Motor neuron (in vitro differentiated cells): ENCODE measurements around the gene TBCK. TPM values are rescaled to one million over a fixed set of nuclear protein-coding genes. Genes with fewer than 3 reads are reported as not detected.

Experiments
- ATAC-seq, 8 experiments: fragments of 200-7000 bp; cut with Tn5 transposase; replicated peaks in 6 of 8; 2 replicates each; pipeline ENCODE4 v1.8.0; 2021; ENCODE audit warnings: mild to moderate bottlenecking in 8 of 8, moderate library complexity in 8 of 8
- H3K27ac ChIP-seq, 2 donors: fragments of 250-450 bp; sonication (Bioruptor Pico); 2 replicates each; pipeline ENCODE4 v1.9.0; 2021; ENCODE audit warnings: antibody characterized with exemption in 2 of 2, mild to moderate bottlenecking in 2 of 2, moderate library complexity in 1 of 2
- H3K4me1 ChIP-seq, 2 donors: fragments of 250-450 bp; sonication (Bioruptor Pico); replicated peaks in 1 of 2; 2 replicates each; pipeline ENCODE4 v1.6.1; 2021; ENCODE audit warnings: antibody characterized with exemption in 2 of 2, mild to moderate bottlenecking in 2 of 2, moderate library complexity in 1 of 2
- H3K4me3 ChIP-seq, 5 donors: fragments of 250-450 bp; sonication (Bioruptor Pico); 2 replicates each; pipeline ENCODE4 v1.9.0; 2021; ENCODE audit warnings: antibody characterized with exemption in 5 of 5, mild to moderate bottlenecking in 5 of 5, moderate library complexity in 4 of 5
- WGBS, 10 experiments: fragments of 450-650 bp; shearing (Covaris generic); methylation state at CpG; one replicate each; pipeline ENCODE4 v1.0.0; 2022; 5-methylcytosine and 5-hydroxymethylcytosine counted together
- in situ Hi-C, 9 experiments: fragments of 400-800 bp; cut with MboI; loops; one replicate each; pipeline ENCODE4 v1.15.0; 2021; ENCODE audit warnings: low sequenced_read_pairs in 9 of 9, low pct_unique_long_range_greater_than_20kb in 2 of 9; ENCODE audit not compliant: unreplicated experiment in 9 of 9
- total RNA-seq, 8 experiments: library from RNA; unstranded; fragments of 300-600 nt; gene quantifications; 2 replicates each; pipeline versions ENCODE4 v1.2.3 to v1.2.4, GENCODE V29; 2022

TBCK gene
- total RNA-seq, 8 experiments from 2014 or later = 26.1 to 57.4 (median 38.4) TPM

- no peak for ATAC-seq
- WGBS, 10 experiments = 0 to 6% (median 3%) methylated on average over 3 to 11 of the region's 13 CpGs
- H3K4me1 ChIP-seq = peaks cover 15 to 18% of the 10 kb centered on the region in 2 donors
- peak overlapping the region; percentile 47 to 83 (median 78) for H3K4me3 ChIP-seq
- peak overlapping the region; percentile 99 to 100 for H3K27ac ChIP-seq
- in situ Hi-C loops = no loop called here
Observed at GRCh38 chr4:106316773-106317409, 882 bp upstream of the TBCK start.

DNA sequence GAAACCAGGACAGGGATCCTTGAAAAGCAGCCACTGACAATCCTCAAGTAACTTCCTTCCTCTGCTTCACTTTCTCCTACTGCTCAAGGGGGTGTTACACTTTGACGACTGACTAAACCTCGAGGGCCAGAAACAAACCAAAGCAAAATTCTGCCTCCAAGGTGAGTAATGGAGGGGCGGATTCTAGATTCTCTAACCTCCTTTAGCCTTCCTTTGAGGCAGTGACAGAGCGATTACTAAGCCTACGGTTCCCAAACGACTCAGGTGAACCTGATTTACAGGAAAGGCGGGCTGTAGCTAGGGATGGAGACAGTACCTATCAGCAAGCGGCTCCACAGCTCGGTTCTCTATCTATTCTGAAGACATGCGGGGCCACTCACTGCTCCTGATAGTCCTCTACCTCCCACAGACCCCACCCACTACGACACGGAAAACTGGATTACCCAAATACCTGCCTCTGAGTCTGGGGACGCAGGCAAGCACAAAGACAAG, 487 bp downstream of the TBCK start:
- ATAC-seq = peak in 3 of 8 experiments; percentile 11 to 34 (median 17)
- peak overlapping the region; percentile 47 to 83 (median 78) for H3K4me3 ChIP-seq
- 0 to 3% (median 0%) methylated on average over 1 to 10 of the region's 13 CpGs; no CpG with 5 or more reads in 1 of the 10 experiments for WGBS, 10 experiments
- in situ Hi-C loops = no loop called here
- H3K4me1 ChIP-seq = peaks cover 15 to 18% of the 10 kb centered on the region in 2 donors
- H3K27ac ChIP-seq = peak overlapping the region; percentile 99 to 100

GRCh38 chr4:106314960-106315359, 1.0 kb downstream of the TBCK start:
- no peak overlapping the region for H3K27ac ChIP-seq
- WGBS, 10 experiments = 8 to 88% (median 43%) methylated on average over 1 to 6 of the region's 6 CpGs; no CpG with 5 or more reads in 2 of the 10 experiments
- in situ Hi-C loops = no loop called here

GRCh38 chr4:106312997-106313522, 2.9 kb downstream of the TBCK start:
- H3K4me3 ChIP-seq = no peak overlapping the region
- in situ Hi-C loops = no loop called here
- WGBS, 10 experiments = 70 to 100% (median 87%) methylated on average over 1 to 3 of the region's 3 CpGs
- no peak overlapping the region for H3K27ac ChIP-seq
- H3K4me1 ChIP-seq = peaks cover 12 to 17% of the 10 kb centered on the region in 2 donors
- ATAC-seq = no peak

More at GRCh38 chr4:106314960-106315359, 1.0 kb downstream of the TBCK start:
- Histone ChIP-seq H3K4me3 (peak overlapping the region; percentile 47 to 83 (median 78)), H3K4me1 (peaks cover 18 to 19% of the 10 kb centered on the region in 2 donors)
- ATAC-seq = no peak

GRCh38 chr4:106312377-106312776, 3.6 kb downstream of the TBCK start:
- no peak for ATAC-seq
- in situ Hi-C loops = no loop called here
- 18 to 100% (median 83%) methylated on average over 1 of the region's 1 CpG; no CpG with 5 or more reads in 1 of the 10 experiments for WGBS, 10 experiments
- H3K27ac ChIP-seq = no peak overlapping the region
- H3K4me3 ChIP-seq = no peak overlapping the region
- H3K4me1 ChIP-seq = peaks cover 5 to 11% of the 10 kb centered on the region in 2 donors

- in situ Hi-C loops = no loop called here
- no peak overlapping the region for H3K4me3 ChIP-seq
- peaks cover 4 to 8% of the 10 kb centered on the region in 2 donors for H3K4me1 ChIP-seq
- ATAC-seq = no peak
- no peak overlapping the region for H3K27ac ChIP-seq
Observed at GRCh38 chr4:106306561-106306960, 9.4 kb downstream of the TBCK start.

DNA sequence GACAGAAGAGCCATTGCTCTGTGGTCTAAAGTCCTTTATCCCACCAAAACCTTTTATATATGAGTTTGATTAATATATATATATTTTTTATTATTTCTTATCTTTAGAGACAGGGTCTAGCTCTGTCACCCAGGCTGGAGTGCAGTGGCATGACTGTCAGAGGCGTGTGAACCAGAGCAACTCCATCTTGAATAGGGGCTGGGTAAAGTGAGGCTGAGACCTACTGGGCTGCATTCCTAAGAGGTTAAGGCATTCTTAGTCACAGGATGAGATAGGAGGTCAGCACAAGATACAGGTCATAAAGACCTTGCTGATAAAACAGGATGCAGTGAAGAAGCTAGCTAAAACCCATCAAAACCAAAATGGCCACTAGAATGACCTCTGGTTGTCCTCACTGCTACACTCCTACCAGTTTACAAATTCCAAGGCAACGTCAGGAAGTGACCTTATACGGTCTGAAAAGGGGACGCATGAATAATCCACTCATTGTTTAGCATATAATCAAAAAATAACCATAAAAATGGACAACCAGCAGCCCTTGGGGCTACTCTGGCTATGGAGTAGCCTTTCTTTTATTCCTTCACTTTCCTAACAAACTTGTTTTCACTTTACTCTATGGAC, 10.5 kb downstream of the TBCK start:
- ATAC-seq = no peak
- Histone ChIP-seq H3K4me1 (peaks cover 4 to 8% of the 10 kb centered on the region in 2 donors), H3K27ac (no peak overlapping the region), H3K4me3 (no peak overlapping the region)
- WGBS, 10 experiments = 86 to 100% (median 95%) methylated on average over 1 to 4 of the region's 4 CpGs; no CpG with 5 or more reads in 1 of the 10 experiments
- in situ Hi-C loops = no loop called here

DNA sequence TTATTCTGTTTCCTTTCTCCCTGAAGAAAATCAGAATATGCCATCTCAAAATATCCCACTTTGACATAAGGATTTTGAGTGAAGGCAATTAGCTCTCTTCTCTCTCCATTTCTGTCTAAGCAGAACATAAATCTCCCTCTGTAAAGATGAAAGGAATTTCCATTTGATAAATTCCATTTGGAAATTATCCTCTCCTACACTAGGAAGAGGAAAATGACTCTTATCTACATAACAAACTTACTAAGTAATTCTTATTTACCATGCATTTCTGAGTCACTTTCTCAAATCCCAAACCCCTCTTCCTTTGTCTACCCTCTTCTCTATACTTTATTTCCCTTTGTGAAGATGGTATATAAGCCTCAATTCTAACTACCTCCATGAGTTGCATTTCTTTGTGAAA, 11.4 kb downstream of the TBCK start:
- Histone ChIP-seq H3K4me1 (peaks cover 0 to 8% of the 10 kb centered on the region in 2 donors), H3K27ac (no peak overlapping the region), H3K4me3 (no peak overlapping the region)
- ATAC-seq = no peak
- in situ Hi-C loops = no loop called here

- H3K27ac ChIP-seq = no peak overlapping the region
- in situ Hi-C loops = no loop called here
- peak in 4 of 8 experiments; percentile 28 to 82 (median 45) for ATAC-seq
- WGBS, 10 experiments = 40 to 100% (median 83%) methylated on average over 1 to 3 of the region's 3 CpGs; no CpG with 5 or more reads in 3 of the 10 experiments
- H3K4me3 ChIP-seq = no peak overlapping the region
- H3K4me1 ChIP-seq = peaks cover 0 to 8% of the 10 kb centered on the region in 2 donors
Observed at GRCh38 chr4:106303548-106304281, 12.3 kb downstream of the TBCK start.

DNA sequence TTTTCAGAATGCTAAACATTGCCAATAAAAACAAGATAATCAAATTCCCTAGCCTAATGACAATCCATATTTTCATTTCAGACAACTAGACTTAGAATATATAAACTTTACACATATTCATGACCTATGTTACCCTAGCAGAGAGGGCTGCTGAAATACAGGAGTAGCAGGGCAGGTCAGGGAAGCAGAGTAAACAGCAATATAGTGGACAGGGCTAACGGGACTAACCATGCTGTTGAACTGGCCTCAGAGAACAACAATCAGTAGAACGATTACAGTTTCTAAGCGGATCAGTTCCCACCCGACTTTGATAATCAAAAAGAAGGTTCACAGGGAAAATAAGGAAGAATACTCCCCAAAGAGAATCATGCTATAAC, 14.0 kb downstream of the TBCK start:
- peak in 2 of 8 experiments; percentile 30 to 65 for ATAC-seq
- in situ Hi-C loops = no loop called here
- Histone ChIP-seq H3K4me3 (no peak overlapping the region), H3K27ac (no peak overlapping the region), H3K4me1 (peaks cover 0 to 8% of the 10 kb centered on the region in 2 donors)
- WGBS, 10 experiments = 67 to 100% (median 89%) methylated on average over 2 to 4 of the region's 4 CpGs; no CpG with 5 or more reads in 1 of the 10 experiments

- peaks cover 0 to 8% of the 10 kb centered on the region in 2 donors for H3K4me1 ChIP-seq
- H3K27ac ChIP-seq = no peak overlapping the region
- ATAC-seq = peak in 2 of 8 experiments; percentile 26 to 64
- H3K4me3 ChIP-seq = no peak overlapping the region
- whole genome bisulfite sequencing, 10 experiments = 50 to 100% (median 82%) methylated on average over 1 to 2 of the region's 2 CpGs
- in situ Hi-C loops = no loop called here
Observed at GRCh38 chr4:106301393-106302061, 14.5 kb downstream of the TBCK start.

DNA sequence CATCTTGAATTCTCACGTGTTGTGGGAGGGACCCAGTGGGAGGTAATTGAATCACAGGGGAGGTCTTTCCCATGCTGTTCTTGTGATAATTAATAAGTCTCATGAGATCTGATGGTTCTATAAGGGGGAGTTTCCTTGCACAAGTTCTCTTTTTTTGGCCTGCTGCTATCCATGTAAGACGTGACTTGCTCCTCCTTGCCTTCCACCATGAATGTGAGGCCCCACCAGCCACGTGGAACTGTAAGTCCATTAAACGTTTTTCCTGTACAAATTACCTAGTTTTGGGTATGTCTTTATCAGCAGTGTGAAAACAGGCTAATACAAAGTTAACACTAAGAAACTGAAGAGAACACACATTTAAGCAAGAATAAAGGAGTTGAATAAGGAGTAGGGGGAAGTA, 16.0 kb downstream of the TBCK start:
- H3K4me1 ChIP-seq = peaks cover 0 to 8% of the 10 kb centered on the region in 2 donors
- WGBS, 10 experiments = 50 to 94% (median 83%) methylated on average over 1 to 4 of the region's 4 CpGs; no CpG with 5 or more reads in 2 of the 10 experiments
- ATAC-seq = no peak
- H3K4me3 ChIP-seq = no peak overlapping the region
- H3K27ac ChIP-seq = no peak overlapping the region
- in situ Hi-C loops = no loop called here
